NCI-H446 treated with DMSO at 0.1 percent for 48 hours (cell line): ENCODE data around the gene CCDC181.
"Not testable (repeated sequence)": the region's sequence is repeated elsewhere in the genome, so short reads cannot be mapped to it uniquely, and the experiment has no call there.

Experiments used
- DNase-seq: peaks from one replicate; lab custom pipeline; 2025; lab: John Stamatoyannopoulos, UW

The CCDC181 gene

DNA sequence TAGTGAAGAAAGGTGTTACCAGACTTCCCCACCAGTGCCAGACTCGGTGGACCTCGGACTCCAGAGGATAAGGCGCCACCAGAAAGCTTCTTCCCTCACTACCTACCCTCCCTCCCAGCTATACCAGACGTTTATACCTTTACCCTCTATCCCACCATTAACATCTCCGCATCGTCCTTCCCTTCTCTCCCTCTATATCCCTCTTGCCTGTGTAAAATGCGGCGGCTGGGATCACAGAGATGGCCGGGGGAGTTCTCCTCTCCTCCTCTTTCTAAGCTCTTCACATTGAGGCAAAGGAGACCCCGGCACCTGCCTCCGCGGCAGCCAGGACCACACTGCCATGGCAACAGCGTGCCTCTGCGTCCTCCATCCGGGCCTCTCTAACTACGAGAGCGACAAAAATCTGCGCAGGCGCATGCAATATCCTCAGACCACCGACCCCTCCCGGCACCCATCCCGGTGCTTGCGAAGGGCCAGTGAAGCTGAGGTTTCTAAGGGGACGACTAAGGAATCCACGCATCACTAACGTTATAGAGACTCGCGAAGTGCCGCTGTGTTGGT lies at the start of gene CCDC181:
Gene CCDC181 (minus strand): TSS at position 394 of the 561 bp plus-strand sequence. CDS start 2,547 bp downstream, outside the sequence.
- no peak for DNase-seq

DNA sequence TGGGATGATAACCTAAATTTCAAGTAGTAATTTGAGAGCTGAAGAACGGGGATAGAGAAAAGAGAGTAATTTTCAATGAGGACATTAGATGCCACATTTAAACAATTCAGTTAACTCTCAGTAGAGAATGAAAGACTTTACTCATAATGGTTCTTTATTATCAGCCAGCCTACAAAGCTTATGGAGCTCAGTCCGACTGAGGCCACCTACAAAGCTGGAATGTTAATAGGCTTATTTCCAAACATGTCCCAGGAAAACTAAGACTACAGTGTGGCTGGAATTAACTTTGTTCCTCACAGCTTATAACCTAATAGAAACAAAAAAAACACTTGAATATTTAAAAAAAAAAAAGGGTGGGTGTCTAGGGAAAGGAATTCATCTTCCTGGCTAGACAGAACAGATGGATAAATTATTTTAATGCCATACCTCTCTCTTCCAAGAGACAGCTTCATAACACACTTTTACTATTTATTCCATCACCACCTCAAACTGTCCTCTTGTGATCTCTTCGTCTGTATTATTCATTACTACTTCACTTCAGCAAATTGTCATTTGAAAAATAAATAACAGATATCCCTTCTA lies 48.6 kb upstream of the CCDC181 start:
- DNase-seq = no peak

DNA sequence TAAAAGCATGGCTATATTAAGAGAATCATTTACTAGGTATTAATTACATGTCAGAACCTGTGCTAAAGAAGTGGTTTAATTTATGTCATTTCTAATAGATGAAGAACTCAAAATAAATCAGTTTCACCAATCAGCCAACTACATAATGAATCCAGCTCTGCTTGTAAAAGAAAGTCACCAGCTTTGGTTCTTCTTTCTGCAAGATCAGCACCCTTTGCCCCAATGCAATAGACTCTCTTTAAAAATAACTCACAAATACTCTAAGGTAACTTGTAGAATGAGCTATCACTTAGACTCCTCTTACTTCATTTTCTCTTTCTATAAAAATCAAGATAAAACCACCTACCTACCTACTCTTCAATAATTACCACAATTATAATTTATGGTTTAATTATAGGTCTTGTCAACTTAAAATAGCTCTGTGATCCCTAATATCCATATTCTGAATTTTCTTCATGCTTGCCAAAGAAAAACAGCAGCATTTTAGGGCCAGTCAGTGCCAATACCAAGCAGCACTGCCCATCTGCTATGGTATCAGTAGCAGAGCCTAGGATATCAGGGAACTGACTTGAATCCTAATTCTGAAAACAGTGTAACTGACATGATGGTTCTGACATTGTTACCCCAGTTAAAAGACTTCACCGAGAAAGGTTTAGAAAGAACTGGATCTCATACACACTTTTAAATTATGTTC lies 47.2 kb upstream of the CCDC181 start:
- DNase-seq = no peak

DNA sequence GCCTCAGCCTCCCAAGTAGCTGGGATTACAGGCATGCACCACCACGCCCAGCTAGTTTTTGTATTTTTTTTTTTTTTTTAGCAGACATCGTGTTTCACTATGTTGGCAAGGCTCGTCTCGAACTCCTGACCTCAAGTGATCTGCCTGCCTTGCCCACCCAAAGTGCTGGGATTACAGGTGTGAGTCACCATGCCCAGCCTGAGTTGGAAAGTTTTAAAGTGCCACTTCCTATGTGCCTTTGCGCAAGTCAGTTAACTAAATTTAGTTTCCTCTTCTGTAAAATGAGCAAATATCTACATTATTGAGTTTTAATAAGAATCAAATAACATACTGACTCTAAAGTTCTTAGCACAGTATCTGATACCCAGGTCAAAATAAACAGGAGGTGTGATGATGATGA lies 46.1 kb upstream of the CCDC181 start:
- DNase-seq = no peak

DNA sequence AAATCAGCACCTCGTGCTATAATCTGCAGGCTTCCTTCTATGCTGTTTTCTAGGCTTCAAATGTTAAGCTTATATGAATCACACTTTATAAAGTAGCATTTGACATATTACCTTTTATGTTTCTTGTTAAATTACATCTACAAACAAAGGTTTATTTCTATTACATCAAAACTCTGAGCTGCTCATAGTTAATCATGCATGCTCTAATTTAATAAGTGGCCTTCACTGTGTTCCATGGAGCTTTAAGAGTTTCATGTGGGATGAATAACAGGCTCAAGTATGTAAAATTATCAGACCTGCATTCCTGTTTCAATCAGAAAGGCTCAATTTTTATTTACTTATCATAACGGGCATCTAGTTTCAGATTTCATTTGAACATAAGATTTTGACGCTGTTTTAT lies 45.5 kb upstream of the CCDC181 start:
- DNase-seq = no peak

DNA sequence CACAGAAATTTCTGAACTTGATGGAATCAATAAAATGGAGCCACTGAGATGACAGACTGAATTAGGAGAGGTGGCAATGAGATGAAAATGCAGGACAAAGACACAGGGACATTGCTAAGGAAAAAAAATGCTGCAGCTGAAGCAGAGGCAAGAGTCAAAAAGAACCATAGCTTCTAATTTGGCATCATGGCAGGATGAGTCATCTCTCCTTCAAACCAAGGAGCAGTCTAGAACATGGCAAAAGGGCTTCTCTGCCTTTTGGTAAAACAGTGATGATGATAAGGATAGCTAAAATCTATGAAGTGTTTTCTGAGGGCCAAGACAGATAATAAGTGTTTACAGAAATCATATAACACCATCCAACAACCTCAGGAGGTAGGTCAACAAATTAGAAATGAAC lies 41.7 kb upstream of the CCDC181 start:
- no peak for DNase-seq

DNA sequence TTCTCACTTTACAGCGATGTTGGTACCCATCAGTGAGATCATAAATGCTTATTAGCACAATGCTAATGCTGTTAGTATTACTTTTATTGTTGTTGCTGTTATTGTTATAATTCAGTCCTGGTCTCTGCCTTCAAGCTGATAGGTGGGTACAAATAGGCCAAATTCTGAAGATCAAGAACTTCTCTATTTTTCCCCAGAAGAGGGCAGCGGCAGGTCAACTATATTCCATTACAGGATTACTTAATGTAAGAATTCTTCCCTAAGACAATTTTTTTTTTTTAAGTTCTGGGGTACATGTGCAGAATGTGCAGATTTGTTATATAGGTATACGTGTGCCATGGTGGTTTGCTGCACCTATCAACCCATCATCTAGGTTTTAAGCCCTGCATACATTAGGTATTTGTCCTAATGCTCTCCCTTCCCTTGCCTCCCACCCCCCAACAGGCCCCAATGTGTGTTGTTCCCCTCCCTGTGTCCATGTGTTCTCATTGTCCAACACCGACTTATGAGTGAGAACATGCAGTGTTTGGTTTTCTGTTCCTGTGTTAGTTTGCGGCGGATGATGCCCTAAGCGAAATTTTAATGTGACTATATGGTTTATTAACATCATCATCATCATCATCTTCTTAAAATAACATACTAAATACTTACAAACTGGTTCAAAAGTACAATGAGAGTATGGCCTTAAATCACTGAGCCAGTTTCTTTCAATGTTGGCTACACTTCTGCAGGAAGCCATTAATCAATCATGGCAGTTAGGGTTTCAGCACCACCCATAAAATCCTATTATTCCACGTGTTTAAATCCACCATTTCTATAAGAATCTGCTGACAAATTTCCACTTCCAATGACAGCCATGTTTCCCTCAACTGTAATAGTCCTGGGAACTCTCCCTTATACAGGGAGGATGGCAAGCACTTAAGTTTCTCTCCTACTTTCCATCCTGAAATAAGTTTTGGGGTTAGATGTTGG lies 39.3 kb upstream of the CCDC181 start:
- DNase-seq = peak; percentile 42

DNA sequence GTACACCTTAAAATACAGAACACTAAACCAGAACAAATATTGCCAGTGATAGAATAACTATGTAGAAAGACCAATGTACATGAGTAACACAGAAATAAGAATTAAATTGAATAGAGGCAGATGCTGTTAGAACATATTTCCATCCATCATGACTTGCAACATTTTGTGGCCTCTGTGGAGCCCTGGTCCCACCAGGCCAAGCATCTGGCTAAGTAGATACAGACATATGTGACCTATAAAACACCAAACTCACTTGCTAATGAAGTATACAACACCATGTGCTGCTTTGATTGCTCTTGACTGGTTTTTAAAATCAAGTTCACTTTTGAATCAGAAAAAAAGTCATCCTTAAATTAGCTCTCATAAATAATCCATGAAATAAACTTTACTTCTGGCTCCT lies 38.0 kb upstream of the CCDC181 start:
- no peak for DNase-seq

DNA sequence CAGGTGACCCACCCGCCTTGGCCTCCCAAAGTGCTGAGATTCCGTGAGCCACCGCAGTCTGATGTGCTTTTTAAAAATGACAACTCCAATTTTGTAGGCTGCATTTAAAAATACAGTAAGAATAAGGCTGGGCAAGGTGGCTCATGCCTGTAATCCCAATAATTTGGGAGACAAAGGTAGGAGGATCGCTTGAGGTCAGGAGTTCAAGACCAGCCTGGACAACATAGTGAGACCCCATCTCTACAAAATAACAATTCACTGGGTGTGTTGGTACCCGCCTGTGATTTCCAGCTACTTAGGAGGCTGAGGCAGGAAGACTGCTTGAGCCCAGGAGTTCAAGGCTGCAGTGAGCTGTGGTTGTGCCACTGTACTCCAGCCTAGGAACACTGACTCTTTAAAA lies 35.1 kb upstream of the CCDC181 start:
- DNase-seq = no peak

DNA sequence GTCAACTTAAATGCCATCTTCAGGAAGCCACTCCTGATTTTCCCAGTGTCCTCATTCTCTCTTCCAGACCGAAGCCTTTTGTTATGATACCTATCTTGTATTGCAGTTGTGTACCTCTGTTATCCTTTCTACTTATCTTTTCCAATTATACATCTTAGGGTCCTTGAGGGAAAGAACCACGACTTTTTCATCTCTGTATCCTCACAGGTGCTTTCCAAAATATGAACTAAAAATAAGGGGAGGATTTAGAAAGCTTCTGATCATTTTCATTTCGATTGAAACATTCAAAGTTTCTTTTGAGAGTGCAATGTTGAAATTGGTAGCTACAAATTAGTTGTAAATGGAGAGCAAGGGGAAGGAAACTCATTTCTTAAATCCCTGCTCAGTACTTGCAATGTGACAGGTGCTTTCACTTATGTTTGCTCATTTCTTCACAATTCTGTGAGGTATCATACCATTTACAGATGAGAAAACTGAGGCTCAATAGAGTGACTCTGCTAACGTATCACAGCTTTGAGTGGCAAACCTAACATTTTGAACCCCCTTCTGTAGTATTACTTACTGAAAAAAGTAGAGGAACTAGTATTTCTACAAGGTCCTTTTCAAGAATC lies 34.2 kb upstream of the CCDC181 start:
- DNase-seq = no peak

DNA sequence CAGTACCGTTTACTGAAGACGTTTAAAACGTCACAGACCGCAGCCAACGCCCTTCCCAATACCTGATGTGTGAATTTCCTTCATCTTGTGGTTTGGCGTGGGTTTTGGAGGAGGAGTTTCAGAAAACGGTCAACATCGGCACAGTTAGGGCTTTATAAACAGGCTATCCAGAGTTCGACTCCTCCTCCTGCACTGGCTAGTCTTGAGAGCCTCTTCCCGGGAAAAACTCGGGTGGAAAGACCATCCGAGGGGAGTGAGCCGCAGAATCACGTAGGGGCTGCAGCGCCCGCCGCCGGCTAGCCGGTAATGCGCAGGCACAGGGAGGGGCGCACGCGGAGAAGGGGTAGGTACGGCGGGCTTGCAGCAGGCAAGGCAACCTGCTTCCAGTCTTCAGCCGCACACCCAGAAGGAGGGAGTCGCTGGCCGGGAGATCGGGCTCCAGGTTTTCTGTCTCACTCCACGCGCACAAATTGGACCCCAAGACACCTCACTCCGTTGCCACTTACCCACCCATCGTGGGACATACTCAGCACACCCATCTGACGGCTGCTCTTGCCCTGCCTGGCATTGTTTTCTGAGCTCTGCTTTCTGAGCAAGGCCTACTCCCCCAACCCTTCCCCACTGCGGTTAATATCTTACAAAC lies 33.0 kb upstream of the CCDC181 start:
- DNase-seq = no peak

DNA sequence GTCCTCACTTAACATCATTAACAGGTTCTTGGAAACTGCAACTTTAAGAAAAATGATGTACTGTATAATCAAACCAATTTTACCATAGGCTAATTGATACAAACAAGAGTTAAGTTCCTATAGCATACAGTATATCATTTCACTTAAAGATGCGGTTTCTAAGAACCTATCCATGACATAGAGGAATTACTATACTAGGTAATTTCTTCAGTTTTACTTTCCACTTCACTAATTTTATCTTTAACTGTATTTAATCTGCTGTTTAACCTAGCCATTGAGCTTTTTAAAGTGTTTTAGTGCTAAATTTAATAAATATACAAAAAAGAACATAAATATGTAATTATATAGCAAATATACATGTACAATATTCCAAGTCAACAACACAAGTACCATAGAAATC lies 30.2 kb upstream of the CCDC181 start:
- no peak for DNase-seq

DNA sequence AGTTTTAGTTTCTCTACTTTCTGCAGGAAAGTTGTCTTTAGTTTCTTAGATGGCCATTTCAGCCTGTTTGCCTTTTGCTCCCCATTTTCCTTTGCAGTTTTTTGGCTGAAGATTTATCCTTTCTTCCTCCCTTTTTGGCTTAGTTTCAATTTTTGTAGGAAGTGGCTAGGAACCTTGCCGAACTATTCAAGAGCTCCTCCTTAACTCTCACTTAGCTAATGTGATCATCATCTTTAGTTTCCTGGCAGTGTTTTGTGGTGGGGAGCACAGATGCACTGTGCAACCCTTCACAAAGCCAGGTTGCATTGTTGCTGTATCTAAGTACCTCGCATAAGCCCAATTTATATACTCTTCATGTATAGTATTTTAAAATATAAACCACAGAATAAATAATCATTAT lies 28.8 kb upstream of the CCDC181 start:
- DNase-seq = no peak

DNA sequence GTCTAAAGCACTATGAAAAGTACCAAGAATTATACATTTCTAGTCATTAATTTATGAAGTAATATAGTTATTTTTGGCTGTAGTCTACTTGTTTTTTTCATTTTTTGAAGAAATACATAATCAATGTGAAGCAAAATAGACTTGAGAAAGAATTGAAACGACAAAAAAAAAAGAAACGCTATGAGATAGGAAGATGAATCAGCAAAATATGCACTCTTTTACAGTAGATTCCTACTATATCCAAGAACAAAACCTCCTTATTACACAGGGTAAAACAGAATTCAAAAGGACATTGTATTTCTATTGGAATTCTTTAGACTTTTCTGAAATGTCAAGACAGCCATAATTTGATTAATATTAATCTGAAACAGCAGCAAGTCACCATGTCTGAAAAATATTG lies 25.6 kb upstream of the CCDC181 start:
- no peak for DNase-seq

DNA sequence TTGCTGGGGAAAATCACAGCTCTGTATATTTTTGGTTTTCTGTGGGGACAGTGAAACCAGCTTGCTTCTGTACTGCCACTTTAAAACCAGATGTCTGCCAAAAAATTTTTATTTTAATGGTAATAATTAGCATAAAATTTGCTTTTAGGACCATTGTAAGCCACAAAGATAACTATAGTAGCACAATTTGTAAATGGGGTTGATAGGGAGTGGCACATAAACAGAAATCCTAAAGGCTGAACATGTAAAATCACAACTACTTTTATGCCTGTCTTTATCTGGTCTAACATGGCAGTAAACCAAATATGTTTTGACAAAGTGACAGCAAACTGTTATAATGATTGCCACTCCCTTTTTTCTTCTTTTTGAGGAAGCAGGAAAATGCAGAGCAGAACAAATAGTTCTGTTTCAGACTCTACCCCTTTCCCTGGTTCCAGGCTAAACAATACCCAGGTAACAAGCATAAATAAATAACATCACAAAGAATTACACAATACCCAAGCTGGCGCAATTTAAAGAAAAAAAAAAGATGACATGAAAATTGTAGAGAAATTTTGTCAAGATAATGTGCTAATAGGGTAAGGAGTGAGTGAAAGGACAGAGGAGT lies 24.0 kb upstream of the CCDC181 start:
- no peak for DNase-seq

DNA sequence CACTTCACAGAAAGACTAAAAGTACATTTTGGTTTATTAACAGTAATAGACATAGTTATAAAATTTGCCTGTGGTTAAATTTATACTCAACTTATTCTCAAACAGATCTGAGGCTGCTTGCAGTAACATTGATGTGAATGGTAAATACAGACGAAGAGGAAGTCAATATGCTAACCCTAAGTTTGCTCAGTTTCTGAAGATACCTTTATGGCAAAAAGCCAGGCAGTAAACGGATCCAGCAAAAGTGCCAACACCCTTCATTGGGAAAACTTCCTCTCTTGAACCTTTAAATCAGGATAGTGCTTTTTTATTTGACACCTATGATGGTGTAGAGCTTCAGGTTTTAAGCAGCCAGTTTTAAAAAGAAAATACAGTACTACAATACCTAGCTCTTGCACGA lies 16.6 kb upstream of the CCDC181 start:
- no peak for DNase-seq

DNA sequence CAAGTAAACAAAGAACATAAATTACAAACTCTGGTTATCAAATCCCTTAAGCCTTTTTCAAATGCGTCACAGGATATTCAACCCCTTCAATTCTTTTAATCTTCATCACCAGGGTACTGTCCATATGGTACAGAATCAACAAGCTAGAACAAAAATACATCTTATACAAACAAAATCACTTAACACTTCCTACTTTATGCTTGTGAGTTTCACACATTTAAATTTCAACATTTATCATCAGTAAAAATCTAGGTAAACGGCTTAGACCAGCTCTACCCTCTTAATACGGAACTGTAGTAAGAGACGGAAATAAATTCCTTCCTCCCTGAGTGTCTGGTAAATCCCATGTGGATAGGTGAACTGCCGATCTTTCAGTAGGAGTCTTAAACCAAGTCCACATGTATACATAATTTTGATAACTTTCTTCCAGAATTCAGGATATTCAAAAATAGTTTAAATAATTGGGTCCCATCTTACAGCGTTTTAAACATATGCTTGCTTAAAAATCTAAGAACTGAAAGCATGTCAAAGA lies 1.0 kb downstream of the CCDC181 start:
- no peak for DNase-seq

DNA sequence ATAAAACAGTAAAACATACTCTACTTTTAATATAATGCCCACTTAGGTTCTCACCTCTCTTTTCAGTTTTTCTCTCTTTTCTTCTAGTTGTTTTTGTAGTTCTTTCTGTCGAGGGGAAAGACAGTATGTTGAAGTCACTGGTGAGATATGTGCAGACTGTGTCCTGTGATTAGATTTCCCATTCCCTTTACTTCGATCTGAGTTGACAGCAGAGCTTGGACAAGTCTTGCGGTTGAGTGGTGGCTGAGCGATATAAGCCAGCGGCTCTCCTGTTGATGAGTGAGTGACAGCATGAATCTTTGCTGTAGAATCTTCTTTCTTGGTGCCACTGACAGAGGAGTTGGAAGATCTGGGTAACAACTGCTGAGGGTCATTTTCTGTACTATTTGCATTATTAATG lies 6.0 kb downstream of the CCDC181 start:
- no peak for DNase-seq

DNA sequence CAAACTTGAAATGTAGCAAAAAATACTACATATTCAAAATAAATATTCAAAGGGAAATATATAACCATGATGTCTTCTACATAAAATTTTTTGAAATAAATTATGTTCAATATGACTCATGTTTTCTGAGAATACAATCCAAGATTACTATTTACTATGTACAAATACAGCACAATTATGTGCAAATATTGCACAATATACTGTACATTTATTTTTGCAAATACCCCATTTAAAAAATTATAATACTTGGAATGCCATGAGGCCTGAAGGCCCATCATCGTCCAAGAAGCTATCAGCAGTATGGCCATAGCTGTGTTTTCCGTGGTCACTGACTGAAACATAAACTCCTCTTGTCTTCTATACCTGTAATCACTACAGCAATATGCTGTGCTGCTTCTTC lies 12.3 kb downstream of the CCDC181 start:
- no peak for DNase-seq

DNA sequence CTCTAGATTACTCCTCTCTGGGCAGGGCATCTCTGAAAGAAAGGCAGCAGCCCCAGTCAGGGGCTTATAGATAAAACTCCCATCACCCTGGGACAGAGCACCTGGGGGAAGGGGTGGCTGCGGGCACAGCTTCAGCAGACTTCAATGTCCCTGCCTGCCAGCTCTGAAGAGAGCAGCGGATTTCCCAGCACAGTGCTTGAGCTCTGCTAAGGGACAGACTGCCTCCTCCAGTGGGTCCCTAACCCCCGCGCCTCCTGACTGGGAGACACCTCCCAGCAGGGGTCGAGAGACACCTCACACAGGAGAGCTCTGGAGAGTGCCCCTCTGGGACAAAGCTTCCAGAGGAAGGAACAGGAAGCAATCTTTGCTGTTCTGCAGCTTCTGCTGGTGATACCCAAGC lies 18.9 kb downstream of the CCDC181 start:
- not testable (repeated sequence) for DNase-seq

DNA sequence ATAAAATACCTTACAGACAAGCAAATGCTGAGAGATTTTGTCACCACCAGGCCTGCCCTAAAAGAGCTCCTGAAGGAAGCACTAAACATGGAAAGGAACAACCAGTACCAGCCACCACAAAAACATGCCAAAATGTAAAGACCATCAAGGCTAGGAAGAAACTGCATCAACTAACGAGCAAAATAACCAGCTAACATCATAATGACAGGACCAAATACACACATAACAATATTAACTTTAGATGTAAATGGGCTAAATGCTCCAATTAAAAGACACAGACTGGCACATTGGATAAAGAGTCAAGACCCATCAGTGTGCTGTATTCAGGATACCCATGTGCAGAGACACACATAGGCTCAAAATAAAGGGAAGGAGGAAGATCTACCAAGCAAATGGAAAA lies 24.7 kb downstream of the CCDC181 start:
- DNase-seq = not testable (repeated sequence)
